ENCODE data around the gene DCAF10. TPM values are rescaled to one million over a fixed set of nuclear protein-coding genes. Genes with fewer than 3 reads are reported as not detected.
A peak's percentile ranks its signal among the peaks of the same experiment; 100 is the strongest.

The DCAF10 gene
- total and polyA plus RNA-seq, 2 of the 8 experiments (the other 6 are each of a cell fraction or from before 2014, with no cell fraction given), result 7.1 to 15.0 TPM

DNA sequence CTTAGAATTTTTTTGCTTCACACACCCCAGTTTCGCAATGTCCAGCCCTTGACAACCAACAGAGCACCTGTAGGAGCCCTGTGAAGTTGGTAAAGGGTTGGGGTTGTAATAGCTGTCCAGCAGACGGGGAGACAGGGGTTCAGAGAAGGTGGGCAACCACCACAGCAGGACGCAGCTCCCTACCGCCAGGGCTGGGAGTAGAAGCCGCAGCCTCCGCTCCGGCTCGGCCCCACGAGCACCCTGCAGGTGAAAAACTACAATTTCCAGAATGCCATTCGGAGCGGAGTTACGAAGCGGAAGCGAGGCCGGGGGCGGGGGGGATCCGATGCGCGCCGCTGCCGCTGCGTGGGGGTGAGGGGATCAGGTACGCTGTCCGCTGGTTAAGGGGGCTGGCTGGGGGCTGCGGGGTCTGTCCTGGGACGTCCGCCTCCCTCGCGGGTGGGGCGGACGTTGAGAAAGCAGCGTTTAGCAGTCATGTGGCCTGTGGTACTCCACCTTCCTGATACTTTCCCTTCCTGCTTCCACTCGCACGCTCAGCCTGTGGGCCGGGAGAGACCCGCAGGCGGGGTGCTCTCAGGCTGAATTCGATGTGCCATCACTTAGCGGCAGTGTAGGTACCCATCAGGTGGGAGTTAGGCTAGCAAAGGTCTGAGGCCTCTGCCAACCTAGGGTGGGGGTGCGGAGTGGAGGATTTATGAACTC, 47.0 kb upstream of the DCAF10 start, which contains the start of gene TRMT10B (continued):
- TF ChIP-seq TAF7 (optimal IDR thresholded peaks at IDR 0.05; ENCODE audit: borderline replicate concordance, low read depth, low read length), result no peak
- TF ChIP-seq RBBP5 (IDR thresholded peaks at IDR 0.05; ENCODE audit: borderline replicate concordance, low read depth, low read length), result no peak
- no peak for TF ChIP-seq JUN (IDR thresholded peaks at IDR 0.05; ENCODE audit: low read depth, low read length)
- peak; percentile 81 for TF ChIP-seq KDM4A (IDR thresholded peaks at IDR 0.05; ENCODE audit: low read depth, low read length, severe bottlenecking)
- TF ChIP-seq, protein P1, sequence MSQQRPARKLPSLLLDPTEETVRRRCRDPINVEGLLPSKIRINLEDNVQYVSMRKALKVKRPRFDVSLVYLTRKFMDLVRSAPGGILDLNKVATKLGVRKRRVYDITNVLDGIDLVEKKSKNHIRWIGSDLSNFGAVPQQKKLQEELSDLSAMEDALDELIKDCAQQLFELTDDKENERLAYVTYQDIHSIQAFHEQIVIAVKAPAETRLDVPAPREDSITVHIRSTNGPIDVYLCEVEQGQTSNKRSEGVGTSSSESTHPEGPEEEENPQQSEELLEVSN (IDR thresholded peaks at IDR 0.05), result no peak
- no peak for TF ChIP-seq EP300 (IDR thresholded peaks at IDR 0.05; ENCODE audit: borderline replicate concordance in 1 of 2, low read depth in 2 of 2, low read length in 2 of 2)
- TF ChIP-seq SP1 (IDR thresholded peaks at IDR 0.05; ENCODE audit: low read depth, low read length), result no peak
- no peak for TF ChIP-seq FOSL1 (IDR thresholded peaks at IDR 0.05; ENCODE audit: insufficient read depth, low read depth, low read length)
- TF ChIP-seq SIX5 (IDR thresholded peaks at IDR 0.05; ENCODE audit: low read depth, low read length), result peak; percentile 51
- TF ChIP-seq SRF (IDR thresholded peaks at IDR 0.05; ENCODE audit: low read depth, low read length), result no peak
- peak; percentile 42; the same call in 1 of the 2 replicates for TF ChIP-seq POLR2AphosphoS5 (IDR thresholded peaks at IDR 0.05; ENCODE audit: low read depth, low read length)

Data from H1 (cell line).